H9 (cell line): ENCODE data around the gene MRTFB. TPM values are rescaled to one million over a fixed set of nuclear protein-coding genes. Genes with fewer than 3 reads are reported as not detected.
A peak's percentile ranks its signal among the peaks of the same experiment; 100 is the strongest.

Experiments
- DNase-seq: peaks from one replicate; pipeline ENCODE4 v3.0.0-alpha.2; 2017
- H2AFZ ChIP-seq: one replicate; pipeline ENCODE4 v1.6.1; 2013; ENCODE audit warnings: mild to moderate bottlenecking, low read length, control low read depth, moderate library complexity
- H2AK5ac ChIP-seq: 2 replicates; pipeline ENCODE4 v1.6.1; 2013; ENCODE audit warnings: low read length, control low read depth, mixed read lengths; ENCODE audit not compliant: insufficient read length
- H2BK120ac ChIP-seq: one replicate; pipeline ENCODE4 v1.6.1; 2013; ENCODE audit warnings: low read depth, mild to moderate bottlenecking, low read length, control low read depth, inconsistent platforms; ENCODE audit not compliant: poor library complexity, severe bottlenecking
- H2BK12ac ChIP-seq: 2 replicates; pipeline ENCODE4 v1.6.1; 2013; ENCODE audit warnings: low read length, control low read depth, mixed read lengths, low read depth; ENCODE audit not compliant: insufficient read length
- H2BK15ac ChIP-seq: 2 replicates; pipeline ENCODE4 v1.6.1; 2013; ENCODE audit warnings: low read depth, low read length, control low read depth
- H2BK20ac ChIP-seq: one replicate; pipeline ENCODE4 v1.6.1; 2013; ENCODE audit warnings: low read depth, mild to moderate bottlenecking, low read length, control low read depth, inconsistent platforms; ENCODE audit not compliant: poor library complexity, severe bottlenecking
- H2BK5ac ChIP-seq: 2 replicates; pipeline ENCODE4 v1.6.1; 2013; ENCODE audit warnings: low read length, control low read depth, mixed read lengths; ENCODE audit not compliant: insufficient read length
- H3K14ac ChIP-seq: 2 replicates; pipeline ENCODE4 v1.6.1; 2013; ENCODE audit warnings: low read length, control low read depth; ENCODE audit not compliant: insufficient read depth
- H3K18ac ChIP-seq: 2 replicates; pipeline ENCODE4 v1.6.1; 2013; ENCODE audit warnings: low read depth, mild to moderate bottlenecking, mixed read lengths, low read length, control low read depth; ENCODE audit not compliant: insufficient read length
- H3K23ac ChIP-seq: 2 replicates; pipeline ENCODE4 v1.6.1; 2013; ENCODE audit warnings: low read length, control low read depth, mixed read lengths, low read depth; ENCODE audit not compliant: insufficient read length
- H3K23me2 ChIP-seq: 2 replicates; pipeline ENCODE4 v1.6.1; 2013; ENCODE audit warnings: low read depth, mild to moderate bottlenecking, mixed read lengths, low read length, control low read depth; ENCODE audit not compliant: insufficient read length, poor library complexity, severe bottlenecking
- H3K27ac ChIP-seq: 2 replicates; pipeline ENCODE4 v1.5.1; 2013; ENCODE audit warnings: low read length, control low read depth, mixed read lengths, low read depth; ENCODE audit not compliant: insufficient read length
- H3K27me3 ChIP-seq: 2 replicates; pipeline ENCODE4 v1.6.1; 2013; ENCODE audit warnings: low read length, control low read depth, inconsistent platforms; ENCODE audit not compliant: insufficient read depth
- H3K4ac ChIP-seq: 2 replicates; pipeline ENCODE4 v1.6.1; 2013; ENCODE audit warnings: low read depth, mild to moderate bottlenecking, control low read depth, inconsistent platforms, low read length, moderate library complexity
- H3K4me1 ChIP-seq: 2 replicates; pipeline ENCODE4 v1.6.1; 2013; ENCODE audit warnings: low read length, control low read depth, inconsistent platforms; ENCODE audit not compliant: insufficient read depth
- H3K4me2 ChIP-seq: 2 replicates; pipeline ENCODE4 v1.6.1; 2013; ENCODE audit warnings: low read length, control low read depth, mixed read lengths; ENCODE audit not compliant: insufficient read length, insufficient read depth
- H3K56ac ChIP-seq: 2 replicates; pipeline ENCODE4 v1.6.1; 2013; ENCODE audit warnings: low read depth, mild to moderate bottlenecking, mixed read lengths, low read length, control low read depth; ENCODE audit not compliant: insufficient read length
- H3K79me1 ChIP-seq: 2 replicates; pipeline ENCODE4 v1.6.1; 2013; ENCODE audit warnings: low read depth, mild to moderate bottlenecking, moderate library complexity, low read length, control low read depth, inconsistent platforms; ENCODE audit not compliant: insufficient read depth, poor library complexity, severe bottlenecking
- H3K79me2 ChIP-seq: 2 replicates; pipeline ENCODE4 v1.6.1; 2013; ENCODE audit warnings: low read length, control low read depth, inconsistent platforms; ENCODE audit not compliant: insufficient read depth
- H3K9ac ChIP-seq: 2 replicates; pipeline ENCODE4 v1.6.1; 2013; ENCODE audit warnings: low read length, control low read depth, mixed read lengths; ENCODE audit not compliant: insufficient read length; ENCODE audit errors: extremely low read depth
- H3K9me3 ChIP-seq: one replicate; pipeline ENCODE4 v1.6.1; 2013; ENCODE audit warnings: low read depth, low read length, inconsistent platforms; ENCODE audit not compliant: control insufficient read depth
- H3T11ph ChIP-seq: one replicate; pipeline ENCODE4 v1.6.1; 2013; ENCODE audit warnings: mild to moderate bottlenecking, low read length, control low read depth, inconsistent platforms
- H4K20me1 ChIP-seq: one replicate; pipeline ENCODE4 v1.6.1; 2013; ENCODE audit not compliant: control insufficient read depth, insufficient read length, insufficient read depth
- H4K5ac ChIP-seq: 2 replicates; pipeline ENCODE4 v1.6.1; 2013; ENCODE audit warnings: low read depth, mild to moderate bottlenecking, mixed read lengths, low read length, control low read depth; ENCODE audit not compliant: insufficient read length
- H4K8ac ChIP-seq: replicated peaks from 2 replicates; pipeline ENCODE4 v1.6.1; 2013; ENCODE audit warnings: low read length, control low read depth, mixed read lengths, low read depth; ENCODE audit not compliant: insufficient read length
- H4K91ac ChIP-seq: 2 replicates; pipeline ENCODE4 v1.6.1; 2013; ENCODE audit warnings: low read depth, mild to moderate bottlenecking, moderate library complexity, mixed read lengths, low read length, control low read depth; ENCODE audit not compliant: insufficient read length
- H3K27ac Mint-ChIP-seq, 3 experiments: 2 replicates in 2 of 3; 3 replicates in 1 of 3; pipeline ENCODE4 v1.8.0; 2020 to 2021; ENCODE audit warnings: mixed read lengths in 3 of 3, mild to moderate bottlenecking in 1 of 3, moderate library complexity in 1 of 3
- H3K27me3 Mint-ChIP-seq: 2 replicates; pipeline ENCODE4 v1.8.0; 2021; ENCODE audit warnings: low read depth, mild to moderate bottlenecking, moderate library complexity, mixed read lengths
- H3K36me3 Mint-ChIP-seq, 3 experiments: 2 replicates in 2 of 3; 3 replicates in 1 of 3; pipeline ENCODE4 v1.8.0; 2020 to 2021; ENCODE audit warnings: low read depth in 3 of 3, mixed read lengths in 3 of 3; ENCODE audit not compliant: insufficient read depth in 1 of 3
- H3K4me1 Mint-ChIP-seq, 2 experiments: 2 replicates each; pipeline ENCODE4 v1.8.0; 2020; ENCODE audit warnings: mixed read lengths in 2 of 2
- H3K4me3 Mint-ChIP-seq, 2 experiments: 2 replicates in 1 of 2; 3 replicates in 1 of 2; pipeline ENCODE4 v1.8.0; 2020 to 2021; ENCODE audit warnings: mild to moderate bottlenecking in 2 of 2, mixed read lengths in 2 of 2, moderate library complexity in 1 of 2
- H3K9me3 Mint-ChIP-seq, 2 experiments: 2 replicates in 1 of 2; 3 replicates in 1 of 2; pipeline ENCODE4 v1.8.0; 2020; ENCODE audit warnings: mild to moderate bottlenecking in 2 of 2, mixed read lengths in 2 of 2, moderate library complexity in 1 of 2
- CTCF ChIP-seq: fragments of 200-600 bp; sonication (generic); conservative IDR thresholded peaks from 3 replicates; pipeline ENCODE4 v1.8.0; 2021; ENCODE audit warnings: antibody characterized with exemption, mild to moderate bottlenecking
- WGBS: extraction: QIAGEN DNeasy Blood & Tissue Kit; methylation state at CpG from one replicate; pipeline ENCODE4 v1.1.7; 2013; ENCODE audit warnings: missing lambda C conversion rate, low lambda C conversion rate, mixed read lengths; ENCODE audit not compliant: insufficient read length; ENCODE audit errors: extremely low coverage; 5-methylcytosine and 5-hydroxymethylcytosine counted together
- total RNA-seq: library from RNA; stranded (reverse); gene quantifications from 2 replicates; pipeline ENCODE4 v1.2.1, GENCODE V29; 2021

MRTFB gene
- total RNA-seq, 1 experiment from 2014 or later = 29.9 TPM

DNA sequence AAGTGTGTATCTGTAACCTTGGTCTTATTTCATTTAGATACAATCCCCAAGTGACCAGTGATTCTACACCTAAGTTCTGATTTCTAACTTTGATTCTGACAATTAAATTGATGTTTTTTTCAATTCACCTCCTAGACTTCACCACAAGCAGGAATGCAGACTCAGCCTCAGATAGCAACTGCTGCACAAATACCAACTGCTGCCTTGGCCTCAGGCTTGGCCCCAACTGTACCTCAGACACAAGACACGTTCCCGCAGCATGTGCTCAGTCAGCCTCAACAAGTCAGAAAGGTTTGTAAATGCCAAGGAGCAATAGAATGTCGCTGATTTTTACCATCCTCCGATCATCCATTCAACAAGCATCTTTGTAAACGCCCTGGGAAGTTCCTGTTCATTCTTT, 177.7 kb downstream of the MRTFB start:
- WGBS = no CpG with 5 or more reads among the region's 5 CpGs
- Histone ChIP-seq H2AFZ (no peak overlapping the region), H3K4me1 (no peaks in the 10 kb centered on the region), H3K14ac (no peak overlapping the region), H3K9me3 (no peaks in the 10 kb centered on the region), H3K56ac (no peak overlapping the region), H2BK20ac (no peak overlapping the region), H3K9ac (no peak overlapping the region), H3K18ac (no peak overlapping the region), H3K4me2 (no peak overlapping the region), H2BK5ac (no peak overlapping the region), H3K27ac (no peak overlapping the region), H3T11ph (no peak overlapping the region), H2BK120ac (no peak overlapping the region), H4K8ac (no peak overlapping the region), H4K5ac (no peak overlapping the region), H2AK5ac (no peak overlapping the region), H2BK12ac (no peak overlapping the region), H2BK15ac (0 out of 2 replicates have a peak overlapping the region, but pooled peaks have one; percentile 28), H3K23me2 (no peaks in the 10 kb centered on the region), H3K79me2 (no peaks in the 10 kb centered on the region), H3K23ac (no peak overlapping the region), H3K79me1 (no peaks in the 10 kb centered on the region), H4K91ac (no peak overlapping the region), H4K20me1 (no peaks in the 10 kb centered on the region), H3K4ac (no peak overlapping the region), H3K27me3 (no peaks in the 10 kb centered on the region)
- no peak for DNase-seq
- no peaks in the 10 kb centered on the region for H3K27me3 Mint-ChIP-seq
- H3K27ac Mint-ChIP-seq = peak overlapping the region in 2 of 3 experiments; percentile 71 to 76; a peak in 2 of 7 replicates
- H3K4me1 Mint-ChIP-seq = peaks cover 2 to 5% of the 10 kb centered on the region in 2 experiments; a peak in 2 of 4 replicates
- peaks cover 24 to 77% (median 53%) of the 10 kb centered on the region in 3 experiments; a peak in 6 of 7 replicates for H3K36me3 Mint-ChIP-seq
- no peak overlapping the region; a peak in 1 of 5 replicates for H3K4me3 Mint-ChIP-seq
- no peaks in the 10 kb centered on the region for H3K9me3 Mint-ChIP-seq
- no peak for TF ChIP-seq CTCF
